Dendritic cell treated with granulocyte-macrophage colony-stimulating factor and Interleukin-4, amounts not matched to agents 40 ng/mL and 50 ng/mL, for 4 days (primary cell): ENCODE measurements around the gene TMEM164.

Experiments used
- H3K27ac Mint-ChIP-seq: one replicate; pipeline ENCODE4 v1.8.0; 2022; ENCODE audit warnings: mild to moderate bottlenecking, mixed read lengths
- H3K27me3 Mint-ChIP-seq: one replicate; pipeline ENCODE4 v1.8.0; 2022; ENCODE audit warnings: mild to moderate bottlenecking, mixed read lengths
- H3K36me3 Mint-ChIP-seq: one replicate; pipeline ENCODE4 v1.8.0; 2022; ENCODE audit warnings: low read depth, mixed read lengths
- H3K4me1 Mint-ChIP-seq: one replicate; pipeline ENCODE4 v1.8.0; 2022; ENCODE audit warnings: low read depth, mixed read lengths
- H3K4me3 Mint-ChIP-seq: one replicate; pipeline ENCODE4 v1.8.0; 2022; ENCODE audit warnings: mild to moderate bottlenecking, moderate library complexity, mixed read lengths
- H3K9me3 Mint-ChIP-seq: one replicate; pipeline ENCODE4 v1.8.0; 2022; ENCODE audit warnings: mixed read lengths
- intact Hi-C: fragments of 100-400 bp; cut with micrococcal nuclease; formaldehyde crosslinking; loops from one replicate; pipeline ENCODE4 v1.15.0; 2022

The TMEM164 gene

DNA sequence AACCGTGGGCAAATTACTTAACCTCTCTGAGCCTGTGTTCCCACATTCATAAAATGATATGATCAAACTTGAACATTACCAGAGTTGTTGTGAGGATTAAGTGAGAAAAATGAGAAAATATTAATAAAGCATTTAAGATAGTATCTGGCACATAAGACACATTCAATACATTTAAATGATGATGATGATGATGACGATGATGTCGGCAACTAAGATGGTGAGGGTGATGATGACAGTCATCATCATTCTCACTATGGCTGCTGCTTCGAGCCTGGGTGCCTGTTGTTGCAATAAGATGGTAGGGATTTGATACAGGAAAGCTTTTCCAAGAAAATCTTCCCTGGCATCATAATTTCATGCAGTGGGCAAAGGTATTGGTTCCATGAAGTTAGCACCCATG is 11.1 kb downstream of the TMEM164 start:
- Mint-ChIP-seq H3K27me3 (no peaks in the 10 kb centered on the region), H3K9me3 (no peaks in the 10 kb centered on the region), H3K4me3 (no peak overlapping the region), H3K36me3 (peaks cover 55% of the 10 kb centered on the region), H3K27ac (peak overlapping the region; percentile 85), H3K4me1 (peaks cover 67% of the 10 kb centered on the region)
- intact Hi-C loops = no loop called here

DNA sequence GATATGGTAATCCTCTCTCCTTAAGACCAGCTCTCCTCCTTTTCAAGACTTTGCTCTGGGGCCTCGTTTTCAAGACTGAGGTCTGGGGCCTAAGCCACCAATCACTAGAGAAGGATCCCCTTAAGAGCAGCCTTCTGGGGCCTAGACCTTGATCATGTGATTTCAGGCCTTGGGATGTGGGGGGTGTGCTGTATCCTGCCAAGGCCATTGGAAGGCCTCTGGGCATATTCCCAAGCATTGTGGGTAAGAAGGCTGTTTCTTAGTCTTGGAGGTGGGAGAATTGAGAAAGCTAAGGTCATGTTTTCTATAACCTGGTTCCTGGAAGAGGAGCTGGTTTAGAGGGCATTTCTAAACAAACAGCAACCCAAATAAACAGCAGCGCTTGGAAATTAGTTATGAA is 12.1 kb downstream of the TMEM164 start:
- H3K4me3 Mint-ChIP-seq = no peak overlapping the region
- peak overlapping the region; percentile 85 for H3K27ac Mint-ChIP-seq
- H3K36me3 Mint-ChIP-seq = peaks cover 44% of the 10 kb centered on the region
- H3K27me3 Mint-ChIP-seq = no peaks in the 10 kb centered on the region
- no peaks in the 10 kb centered on the region for H3K9me3 Mint-ChIP-seq
- intact Hi-C loops = no loop called here
- peaks cover 59% of the 10 kb centered on the region for H3K4me1 Mint-ChIP-seq

DNA sequence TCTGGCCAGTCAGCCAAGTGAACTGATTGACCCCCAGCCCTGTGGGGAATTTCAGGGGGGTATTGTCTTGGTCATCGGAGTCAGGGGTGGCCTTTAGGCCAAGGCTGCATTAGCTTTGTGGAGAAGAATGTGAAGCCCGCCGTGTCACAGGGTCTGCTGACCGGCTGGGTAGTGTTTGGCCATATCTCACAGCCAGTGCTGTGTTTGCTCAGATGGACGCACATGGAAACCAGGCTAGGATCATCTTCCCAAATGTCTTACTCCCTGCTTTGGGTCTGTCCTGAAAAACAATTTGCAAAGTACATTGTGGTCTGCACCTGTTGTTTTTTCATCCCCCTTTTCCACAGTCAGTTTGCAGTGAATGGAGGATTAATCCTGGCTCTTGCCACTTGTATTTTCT is 13.0 kb downstream of the TMEM164 start:
- Mint-ChIP-seq H3K4me1 (peaks cover 53% of the 10 kb centered on the region), H3K27ac (peak overlapping the region; percentile 85), H3K9me3 (no peaks in the 10 kb centered on the region), H3K4me3 (no peak overlapping the region), H3K27me3 (no peaks in the 10 kb centered on the region), H3K36me3 (peaks cover 39% of the 10 kb centered on the region)
- intact Hi-C loops = no loop called here

DNA sequence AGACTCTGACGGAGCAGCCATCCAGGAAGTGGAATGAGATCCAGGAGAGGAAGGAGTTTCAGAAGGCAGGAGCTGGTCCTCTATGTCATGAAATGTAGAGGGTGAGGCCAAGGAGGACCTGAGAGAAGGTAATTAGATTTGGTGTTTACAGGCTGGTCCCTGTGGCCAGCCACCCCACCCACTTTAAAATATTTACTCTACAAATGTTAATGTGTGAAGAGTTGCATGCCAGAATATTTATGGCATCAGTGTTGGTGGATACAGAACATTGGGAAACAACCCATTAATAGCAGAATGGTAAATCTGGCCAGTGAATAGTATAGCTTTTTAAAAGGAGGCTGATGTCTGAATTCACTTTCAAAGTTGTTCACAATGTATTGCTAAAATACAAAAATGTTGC is 17.6 kb downstream of the TMEM164 start:
- peaks cover 37% of the 10 kb centered on the region for H3K36me3 Mint-ChIP-seq
- no peaks in the 10 kb centered on the region for H3K9me3 Mint-ChIP-seq
- H3K4me1 Mint-ChIP-seq = peaks cover 26% of the 10 kb centered on the region
- intact Hi-C loops = no loop called here
- no peak overlapping the region for H3K4me3 Mint-ChIP-seq
- no peaks in the 10 kb centered on the region for H3K27me3 Mint-ChIP-seq
- H3K27ac Mint-ChIP-seq = no peak overlapping the region

DNA sequence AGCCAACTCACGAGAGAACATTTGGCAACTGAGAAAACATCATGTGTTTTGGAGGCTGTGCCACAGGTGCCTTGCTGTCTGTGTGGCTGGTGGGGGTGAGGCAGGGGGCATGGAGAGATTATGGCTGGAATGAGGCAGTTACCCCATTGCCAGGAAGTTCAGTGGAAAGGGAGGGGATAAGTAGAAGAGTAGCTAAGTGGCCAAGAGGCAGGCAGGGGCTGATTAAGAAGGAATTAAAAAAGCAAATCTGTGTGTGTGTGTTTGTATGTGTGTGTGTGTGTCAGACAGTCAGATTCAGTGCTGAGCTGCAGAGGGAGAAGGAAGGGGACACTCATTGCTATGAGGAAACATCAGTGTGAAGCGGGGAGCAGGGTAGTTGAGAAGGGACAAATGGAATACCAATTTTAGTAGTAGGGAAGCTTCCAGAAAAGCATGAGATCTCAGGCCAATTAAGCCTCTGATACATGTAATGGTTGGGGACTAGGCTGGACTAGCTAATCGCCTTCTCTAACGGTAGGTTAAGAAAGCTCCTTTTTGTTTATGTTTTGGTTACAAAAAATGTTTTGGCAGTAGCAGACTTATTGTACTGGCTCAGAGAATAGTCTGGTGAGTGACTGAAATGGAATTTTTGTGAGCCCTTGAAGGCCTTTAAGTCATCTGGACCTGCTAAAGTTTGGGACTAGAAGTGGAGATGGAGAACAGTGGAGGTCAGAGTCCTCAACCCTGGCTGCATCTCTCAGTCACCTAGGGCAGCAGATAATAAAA is 18.5 kb downstream of the TMEM164 start:
- Mint-ChIP-seq H3K9me3 (no peaks in the 10 kb centered on the region), H3K4me3 (no peak overlapping the region), H3K4me1 (peaks cover 18% of the 10 kb centered on the region), H3K27me3 (no peaks in the 10 kb centered on the region), H3K27ac (no peak overlapping the region), H3K36me3 (peaks cover 39% of the 10 kb centered on the region)
- intact Hi-C loops = no loop called here

DNA sequence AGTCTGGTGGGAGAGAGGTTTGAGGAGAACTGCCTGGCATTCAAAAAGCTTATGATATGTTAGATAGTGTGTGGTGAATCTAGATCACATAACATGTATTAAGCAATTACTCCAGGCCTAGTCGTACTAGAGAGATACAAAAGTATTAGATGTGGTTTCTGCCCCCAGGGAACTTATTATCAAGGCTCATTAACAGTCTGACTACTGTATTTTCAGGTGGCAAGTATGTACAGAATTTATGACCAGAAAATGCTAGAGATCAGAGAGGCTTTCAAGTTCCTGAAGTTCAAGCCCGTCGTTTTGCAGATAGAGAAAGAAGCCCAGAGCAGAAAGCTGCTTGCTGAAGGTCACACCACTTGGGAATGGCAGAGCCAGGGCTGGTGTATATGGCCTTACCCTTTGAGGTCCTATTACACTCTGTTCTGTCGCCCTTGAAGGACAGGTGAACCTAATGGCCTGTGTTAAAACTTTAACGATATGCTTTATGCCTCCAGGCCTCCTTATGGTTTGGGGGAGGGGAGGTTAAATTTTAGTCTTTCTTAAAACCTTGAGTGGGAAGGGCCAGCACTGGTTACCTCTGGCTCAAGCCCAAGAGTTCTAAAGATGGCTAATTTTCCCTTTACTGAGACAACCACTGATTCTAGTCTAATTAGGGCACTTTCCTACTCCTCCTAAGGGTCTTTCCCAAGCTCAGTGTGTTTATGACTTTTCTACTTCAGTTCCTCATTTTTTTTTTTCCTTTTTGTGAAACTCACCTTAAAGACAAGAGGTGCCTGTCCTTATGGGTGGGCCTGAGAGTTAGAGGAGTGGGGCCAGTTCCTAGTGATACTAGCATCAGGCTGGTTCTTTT is 19.9 kb downstream of the TMEM164 start:
- no peaks in the 10 kb centered on the region for H3K27me3 Mint-ChIP-seq
- H3K36me3 Mint-ChIP-seq = peaks cover 27% of the 10 kb centered on the region
- H3K4me3 Mint-ChIP-seq = no peak overlapping the region
- intact Hi-C loops = no loop called here
- H3K27ac Mint-ChIP-seq = no peak overlapping the region
- peaks cover 14% of the 10 kb centered on the region for H3K4me1 Mint-ChIP-seq
- H3K9me3 Mint-ChIP-seq = no peaks in the 10 kb centered on the region

DNA sequence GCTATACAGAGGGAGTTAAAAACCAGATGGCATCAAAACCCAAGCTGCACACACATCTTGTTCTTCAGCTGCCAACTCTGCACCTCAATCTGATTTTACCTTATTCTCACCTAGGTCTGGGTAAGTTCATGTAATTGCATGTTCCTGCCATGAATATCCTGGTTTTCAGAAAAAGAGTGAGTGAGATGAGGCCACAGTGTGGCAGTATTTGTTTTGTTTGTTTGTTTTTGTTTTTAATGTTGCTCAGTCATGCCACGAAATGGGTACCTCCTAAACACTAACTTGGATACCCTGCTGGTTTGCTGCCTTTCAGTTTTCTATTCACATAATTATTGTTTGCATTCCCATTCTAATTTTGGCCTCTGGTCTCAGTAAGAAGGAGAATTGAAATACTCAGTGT is 22.5 kb downstream of the TMEM164 start:
- H3K27me3 Mint-ChIP-seq = no peaks in the 10 kb centered on the region
- intact Hi-C loops = no loop called here
- no peaks in the 10 kb centered on the region for H3K9me3 Mint-ChIP-seq
- H3K4me1 Mint-ChIP-seq = peaks cover 14% of the 10 kb centered on the region
- H3K27ac Mint-ChIP-seq = peak overlapping the region; percentile 78
- H3K4me3 Mint-ChIP-seq = peak overlapping the region; percentile 7
- H3K36me3 Mint-ChIP-seq = peaks cover 24% of the 10 kb centered on the region

DNA sequence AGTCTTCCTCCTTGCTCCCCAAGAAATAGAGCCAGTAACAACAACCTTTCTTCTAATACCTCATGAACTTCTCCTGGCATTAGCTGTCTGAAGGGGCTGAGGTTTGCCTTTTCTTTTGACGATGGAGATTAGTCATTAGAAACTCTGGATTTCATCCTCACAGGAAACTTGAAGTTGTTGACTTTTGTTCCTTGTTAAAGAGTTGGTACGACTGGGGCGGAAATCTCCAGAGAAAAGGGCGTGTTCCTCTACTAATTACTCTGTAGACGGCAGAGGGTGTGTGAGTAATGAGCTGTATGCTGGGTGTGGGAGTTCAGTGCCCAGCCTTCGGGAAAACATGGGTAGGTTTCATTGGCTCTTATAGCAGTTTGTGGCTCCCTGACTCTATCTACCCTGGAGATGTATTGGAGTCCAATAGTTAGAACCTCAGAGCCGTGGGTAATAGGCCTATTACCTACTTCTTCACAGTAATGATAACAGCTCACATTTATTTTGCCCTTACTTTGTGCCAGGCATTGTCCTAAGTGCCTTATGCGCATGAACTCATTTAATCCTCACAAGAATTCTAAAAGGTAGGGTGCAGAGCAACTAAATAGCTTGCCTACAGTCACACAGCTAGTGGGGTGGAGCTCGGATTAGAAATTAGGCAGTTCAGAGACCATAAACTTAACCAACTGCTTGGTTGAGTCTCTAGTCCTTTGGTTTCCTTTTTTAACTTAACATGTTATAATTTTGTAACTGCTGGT is 23.4 kb downstream of the TMEM164 start:
- H3K36me3 Mint-ChIP-seq = peaks cover 24% of the 10 kb centered on the region
- peak overlapping the region; percentile 78 for H3K27ac Mint-ChIP-seq
- no peaks in the 10 kb centered on the region for H3K9me3 Mint-ChIP-seq
- intact Hi-C loops = no loop called here
- H3K27me3 Mint-ChIP-seq = no peaks in the 10 kb centered on the region
- H3K4me3 Mint-ChIP-seq = peak overlapping the region; percentile 7
- H3K4me1 Mint-ChIP-seq = peaks cover 14% of the 10 kb centered on the region

DNA sequence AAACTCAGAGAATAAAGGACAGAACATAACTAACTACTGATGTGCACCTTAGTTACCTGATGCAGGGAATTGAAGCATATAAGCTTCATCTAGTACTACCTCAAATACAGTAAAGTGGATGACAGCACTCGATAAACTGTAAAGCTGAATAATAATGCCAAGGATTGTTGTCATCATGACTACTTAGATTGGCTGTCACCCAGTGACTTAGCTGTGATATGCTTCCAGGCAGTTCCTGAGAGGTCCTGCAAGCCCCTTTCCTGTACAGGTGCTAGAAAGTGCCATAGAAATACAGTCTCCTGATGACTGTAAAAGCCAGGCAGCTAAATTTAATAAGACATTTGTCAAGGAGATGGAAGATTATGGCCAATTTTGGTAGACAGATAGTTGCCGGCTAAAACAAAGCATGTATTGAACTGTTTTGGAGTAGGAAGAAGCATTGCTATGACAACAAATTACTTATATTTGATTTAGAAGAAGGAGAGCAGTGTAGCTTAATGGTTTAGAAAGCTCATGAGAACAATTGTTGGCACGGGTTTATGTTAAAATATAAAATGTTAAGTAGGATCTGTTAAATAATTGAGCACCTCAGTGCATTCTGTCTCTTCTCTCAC is 29.7 kb downstream of the TMEM164 start:
- Mint-ChIP-seq H3K4me3 (no peak overlapping the region), H3K36me3 (no peaks in the 10 kb centered on the region), H3K27me3 (no peaks in the 10 kb centered on the region), H3K27ac (no peak overlapping the region), H3K9me3 (no peaks in the 10 kb centered on the region), H3K4me1 (peaks cover 13% of the 10 kb centered on the region)
- intact Hi-C loops = no loop called here

DNA sequence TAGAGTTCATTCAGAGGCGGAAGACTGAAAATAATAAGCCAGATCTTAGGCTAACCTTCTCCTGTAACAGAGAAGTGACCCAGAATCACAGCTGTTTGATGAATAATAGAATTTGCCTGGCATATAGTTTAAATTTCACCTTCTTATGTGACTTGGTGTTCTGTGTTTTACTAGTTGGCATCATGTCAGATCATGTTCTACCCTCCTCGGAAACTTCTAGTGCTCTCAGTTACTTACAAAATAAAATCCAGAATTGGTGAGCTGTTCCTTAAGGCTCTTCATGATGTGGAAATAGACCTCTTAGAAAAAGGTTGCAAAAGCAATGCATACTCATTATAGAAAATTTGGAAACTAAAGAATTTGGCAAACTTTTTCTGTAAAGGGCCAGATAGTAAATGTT is 31.1 kb downstream of the TMEM164 start:
- intact Hi-C loops = no loop called here
- H3K27me3 Mint-ChIP-seq = no peaks in the 10 kb centered on the region
- H3K4me3 Mint-ChIP-seq = no peak overlapping the region
- no peaks in the 10 kb centered on the region for H3K9me3 Mint-ChIP-seq
- no peak overlapping the region for H3K27ac Mint-ChIP-seq
- peaks cover 19% of the 10 kb centered on the region for H3K4me1 Mint-ChIP-seq
- H3K36me3 Mint-ChIP-seq = peaks cover 10% of the 10 kb centered on the region

DNA sequence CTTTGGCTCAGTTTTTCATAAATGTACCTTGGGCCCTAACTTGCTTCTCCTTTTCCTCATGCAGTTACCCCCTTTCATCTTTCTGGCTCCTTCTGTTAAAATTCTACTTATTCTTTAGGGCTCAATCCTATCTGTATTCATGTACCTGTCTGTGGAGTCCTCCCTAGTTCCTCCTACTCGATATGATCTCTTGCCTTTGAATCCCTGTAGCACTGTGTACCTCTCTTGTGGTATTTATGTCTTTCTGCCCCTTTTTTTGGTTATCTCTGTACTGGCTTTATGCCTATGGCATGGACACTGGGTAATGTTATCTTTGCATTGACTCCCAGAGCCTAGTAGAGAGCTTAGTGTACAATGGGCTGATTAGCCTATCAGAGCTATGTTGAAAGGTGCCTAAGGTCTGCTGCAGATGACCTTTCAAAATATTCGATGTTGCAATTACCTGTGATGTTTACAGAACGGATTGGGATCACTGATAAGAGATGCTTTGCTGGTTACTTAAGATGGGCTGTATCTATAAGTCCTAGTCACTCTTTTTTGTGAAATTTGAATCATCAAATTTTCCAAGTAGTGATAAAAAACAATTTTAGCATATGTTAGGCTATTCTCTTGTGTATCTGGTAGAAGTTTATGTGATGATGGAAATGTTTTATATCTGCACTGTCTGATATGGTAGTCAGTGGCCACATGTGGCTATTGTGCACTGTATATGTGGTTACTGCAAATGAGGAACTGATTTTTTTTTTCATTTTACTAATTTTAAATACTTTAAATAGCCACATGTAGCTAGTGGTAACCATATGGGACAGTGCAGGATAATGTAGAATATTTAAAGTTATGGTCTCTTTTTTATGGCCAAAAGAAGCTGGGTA is 33.5 kb downstream of the TMEM164 start:
- peaks cover 17% of the 10 kb centered on the region for H3K36me3 Mint-ChIP-seq
- H3K9me3 Mint-ChIP-seq = no peaks in the 10 kb centered on the region
- peak overlapping the region; percentile 53 for H3K27ac Mint-ChIP-seq
- no peaks in the 10 kb centered on the region for H3K27me3 Mint-ChIP-seq
- no peak overlapping the region for H3K4me3 Mint-ChIP-seq
- intact Hi-C loops = no loop called here
- H3K4me1 Mint-ChIP-seq = peaks cover 19% of the 10 kb centered on the region

DNA sequence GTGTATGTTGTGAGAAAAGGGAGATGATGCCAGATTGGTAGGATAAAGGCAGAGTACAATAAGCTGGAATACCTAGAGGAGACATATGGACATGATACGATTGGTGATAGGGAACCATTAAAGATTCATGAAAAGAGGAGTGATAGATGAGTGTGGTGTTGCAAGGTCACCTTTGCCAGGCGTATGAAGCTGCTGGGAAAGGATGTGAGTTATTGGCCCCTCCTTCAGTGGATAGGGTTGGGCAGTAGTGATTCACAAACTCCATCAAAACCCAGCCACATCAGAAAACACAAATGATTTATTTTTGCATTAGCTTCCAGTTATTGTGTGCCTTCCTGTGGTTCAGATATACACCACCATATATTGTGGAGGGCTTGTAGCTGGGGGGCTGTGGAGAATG is 34.3 kb downstream of the TMEM164 start:
- H3K4me3 Mint-ChIP-seq = no peak overlapping the region
- H3K36me3 Mint-ChIP-seq = peaks cover 17% of the 10 kb centered on the region
- H3K4me1 Mint-ChIP-seq = peaks cover 19% of the 10 kb centered on the region
- intact Hi-C loops = no loop called here
- H3K27ac Mint-ChIP-seq = peak overlapping the region; percentile 53
- no peaks in the 10 kb centered on the region for H3K27me3 Mint-ChIP-seq
- H3K9me3 Mint-ChIP-seq = no peaks in the 10 kb centered on the region

DNA sequence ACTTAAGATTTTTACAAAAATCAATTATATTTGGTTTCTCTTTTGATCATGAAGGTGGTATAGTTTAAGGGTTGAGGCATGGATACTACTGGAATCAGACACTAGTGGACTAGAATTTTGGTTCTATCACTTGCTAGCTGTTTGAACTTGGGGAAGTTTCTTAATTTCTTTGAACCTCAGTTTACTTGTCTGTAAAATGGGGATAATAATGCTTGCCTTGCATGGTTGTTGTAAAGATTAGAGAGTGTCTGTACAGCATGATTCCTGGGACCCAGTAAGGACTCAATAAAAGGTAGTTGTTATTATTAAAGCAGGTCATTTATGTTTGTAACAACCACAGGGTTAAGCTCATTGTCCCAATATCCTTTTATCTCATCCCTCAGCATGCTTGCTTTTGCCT is 36.0 kb downstream of the TMEM164 start:
- H3K9me3 Mint-ChIP-seq = no peaks in the 10 kb centered on the region
- H3K4me3 Mint-ChIP-seq = no peak overlapping the region
- intact Hi-C loops = no loop called here
- no peak overlapping the region for H3K27ac Mint-ChIP-seq
- H3K36me3 Mint-ChIP-seq = peaks cover 17% of the 10 kb centered on the region
- no peaks in the 10 kb centered on the region for H3K27me3 Mint-ChIP-seq
- H3K4me1 Mint-ChIP-seq = peaks cover 19% of the 10 kb centered on the region
